ENCODE results near the gene ASRGL1.

The ASRGL1 gene

GRCh38 chr11:62419314-62419929, 82.2 kb downstream of the ASRGL1 start:
- no peak for DNase-seq

GRCh38 chr11:62419943-62420342, 82.7 kb downstream of the ASRGL1 start:
- DNase-seq: no peak

GRCh38 chr11:62420882-62421281, 83.6 kb downstream of the ASRGL1 start:
- DNase-seq: no peak

- no peak for DNase-seq
Observed at GRCh38 chr11:62421996-62422395, 84.7 kb downstream of the ASRGL1 start.

GRCh38 chr11:62423012-62423411, 85.8 kb downstream of the ASRGL1 start:
- no peak for DNase-seq

GRCh38 chr11:62427630-62428233, 90.5 kb downstream of the ASRGL1 start:
- DNase-seq: no peak

- DNase-seq: no peak
Observed at GRCh38 chr11:62428871-62429560, 91.8 kb downstream of the ASRGL1 start.

- DNase-seq: no peak
Observed at GRCh38 chr11:62430425-62430824, 93.2 kb downstream of the ASRGL1 start.

GRCh38 chr11:62431171-62431901, 94.1 kb downstream of the ASRGL1 start:
- DNase-seq: no peak

- DNase-seq: no peak
Observed at GRCh38 chr11:62432695-62433094, 95.4 kb downstream of the ASRGL1 start.

- no peak for DNase-seq
Observed at GRCh38 chr11:62433141-62433903, 96.1 kb downstream of the ASRGL1 start.

GRCh38 chr11:62433904-62434276, 96.6 kb downstream of the ASRGL1 start:
- no peak for DNase-seq

GRCh38 chr11:62435846-62436660, 98.8 kb downstream of the ASRGL1 start:
- no peak for DNase-seq

GRCh38 chr11:62437616-62438015, 100.4 kb downstream of the ASRGL1 start:
- DNase-seq: no peak

- no peak for DNase-seq
Observed at GRCh38 chr11:62438641-62439040, 101.4 kb downstream of the ASRGL1 start.

GRCh38 chr11:62439785-62440602, 102.7 kb downstream of the ASRGL1 start:
- no peak for DNase-seq

Data from activated CD4-positive, alpha-beta T cell treated with anti-CD3 and anti-CD28 coated beads for 4 hours (primary cell).